H9 (cell line): ENCODE data around the gene APBA2. TPM values are rescaled to one million over a fixed set of nuclear protein-coding genes. Genes with fewer than 3 reads are reported as not detected.
A peak's percentile ranks its signal among the peaks of the same experiment; 100 is the strongest.

Experiments
- DNase-seq: peaks from one replicate; pipeline ENCODE4 v3.0.0-alpha.2; 2017
- H2AFZ ChIP-seq: one replicate; pipeline ENCODE4 v1.6.1; 2013; ENCODE audit warnings: mild to moderate bottlenecking, low read length, control low read depth, moderate library complexity
- H2AK5ac ChIP-seq: 2 replicates; pipeline ENCODE4 v1.6.1; 2013; ENCODE audit warnings: low read length, control low read depth, mixed read lengths; ENCODE audit not compliant: insufficient read length
- H2BK120ac ChIP-seq: one replicate; pipeline ENCODE4 v1.6.1; 2013; ENCODE audit warnings: low read depth, mild to moderate bottlenecking, low read length, control low read depth, inconsistent platforms; ENCODE audit not compliant: poor library complexity, severe bottlenecking
- H2BK12ac ChIP-seq: 2 replicates; pipeline ENCODE4 v1.6.1; 2013; ENCODE audit warnings: low read length, control low read depth, mixed read lengths, low read depth; ENCODE audit not compliant: insufficient read length
- H2BK15ac ChIP-seq: 2 replicates; pipeline ENCODE4 v1.6.1; 2013; ENCODE audit warnings: low read depth, low read length, control low read depth
- H2BK20ac ChIP-seq: one replicate; pipeline ENCODE4 v1.6.1; 2013; ENCODE audit warnings: low read depth, mild to moderate bottlenecking, low read length, control low read depth, inconsistent platforms; ENCODE audit not compliant: poor library complexity, severe bottlenecking
- H2BK5ac ChIP-seq: 2 replicates; pipeline ENCODE4 v1.6.1; 2013; ENCODE audit warnings: low read length, control low read depth, mixed read lengths; ENCODE audit not compliant: insufficient read length
- H3K14ac ChIP-seq: 2 replicates; pipeline ENCODE4 v1.6.1; 2013; ENCODE audit warnings: low read length, control low read depth; ENCODE audit not compliant: insufficient read depth
- H3K18ac ChIP-seq: 2 replicates; pipeline ENCODE4 v1.6.1; 2013; ENCODE audit warnings: low read depth, mild to moderate bottlenecking, mixed read lengths, low read length, control low read depth; ENCODE audit not compliant: insufficient read length
- H3K23ac ChIP-seq: 2 replicates; pipeline ENCODE4 v1.6.1; 2013; ENCODE audit warnings: low read length, control low read depth, mixed read lengths, low read depth; ENCODE audit not compliant: insufficient read length
- H3K23me2 ChIP-seq: 2 replicates; pipeline ENCODE4 v1.6.1; 2013; ENCODE audit warnings: low read depth, mild to moderate bottlenecking, mixed read lengths, low read length, control low read depth; ENCODE audit not compliant: insufficient read length, poor library complexity, severe bottlenecking
- H3K27ac ChIP-seq: 2 replicates; pipeline ENCODE4 v1.5.1; 2013; ENCODE audit warnings: low read length, control low read depth, mixed read lengths, low read depth; ENCODE audit not compliant: insufficient read length
- H3K27me3 ChIP-seq: 2 replicates; pipeline ENCODE4 v1.6.1; 2013; ENCODE audit warnings: low read length, control low read depth, inconsistent platforms; ENCODE audit not compliant: insufficient read depth
- H3K4ac ChIP-seq: 2 replicates; pipeline ENCODE4 v1.6.1; 2013; ENCODE audit warnings: low read depth, mild to moderate bottlenecking, control low read depth, inconsistent platforms, low read length, moderate library complexity
- H3K4me1 ChIP-seq: 2 replicates; pipeline ENCODE4 v1.6.1; 2013; ENCODE audit warnings: low read length, control low read depth, inconsistent platforms; ENCODE audit not compliant: insufficient read depth
- H3K4me2 ChIP-seq: 2 replicates; pipeline ENCODE4 v1.6.1; 2013; ENCODE audit warnings: low read length, control low read depth, mixed read lengths; ENCODE audit not compliant: insufficient read length, insufficient read depth
- H3K56ac ChIP-seq: 2 replicates; pipeline ENCODE4 v1.6.1; 2013; ENCODE audit warnings: low read depth, mild to moderate bottlenecking, mixed read lengths, low read length, control low read depth; ENCODE audit not compliant: insufficient read length
- H3K79me1 ChIP-seq: 2 replicates; pipeline ENCODE4 v1.6.1; 2013; ENCODE audit warnings: low read depth, mild to moderate bottlenecking, moderate library complexity, low read length, control low read depth, inconsistent platforms; ENCODE audit not compliant: insufficient read depth, poor library complexity, severe bottlenecking
- H3K79me2 ChIP-seq: 2 replicates; pipeline ENCODE4 v1.6.1; 2013; ENCODE audit warnings: low read length, control low read depth, inconsistent platforms; ENCODE audit not compliant: insufficient read depth
- H3K9ac ChIP-seq: 2 replicates; pipeline ENCODE4 v1.6.1; 2013; ENCODE audit warnings: low read length, control low read depth, mixed read lengths; ENCODE audit not compliant: insufficient read length; ENCODE audit errors: extremely low read depth
- H3K9me3 ChIP-seq: one replicate; pipeline ENCODE4 v1.6.1; 2013; ENCODE audit warnings: low read depth, low read length, inconsistent platforms; ENCODE audit not compliant: control insufficient read depth
- H3T11ph ChIP-seq: one replicate; pipeline ENCODE4 v1.6.1; 2013; ENCODE audit warnings: mild to moderate bottlenecking, low read length, control low read depth, inconsistent platforms
- H4K20me1 ChIP-seq: one replicate; pipeline ENCODE4 v1.6.1; 2013; ENCODE audit not compliant: control insufficient read depth, insufficient read length, insufficient read depth
- H4K5ac ChIP-seq: 2 replicates; pipeline ENCODE4 v1.6.1; 2013; ENCODE audit warnings: low read depth, mild to moderate bottlenecking, mixed read lengths, low read length, control low read depth; ENCODE audit not compliant: insufficient read length
- H4K8ac ChIP-seq: replicated peaks from 2 replicates; pipeline ENCODE4 v1.6.1; 2013; ENCODE audit warnings: low read length, control low read depth, mixed read lengths, low read depth; ENCODE audit not compliant: insufficient read length
- H4K91ac ChIP-seq: 2 replicates; pipeline ENCODE4 v1.6.1; 2013; ENCODE audit warnings: low read depth, mild to moderate bottlenecking, moderate library complexity, mixed read lengths, low read length, control low read depth; ENCODE audit not compliant: insufficient read length
- H3K27ac Mint-ChIP-seq, 3 experiments: 2 replicates in 2 of 3; 3 replicates in 1 of 3; pipeline ENCODE4 v1.8.0; 2020 to 2021; ENCODE audit warnings: mixed read lengths in 3 of 3, mild to moderate bottlenecking in 1 of 3, moderate library complexity in 1 of 3
- H3K27me3 Mint-ChIP-seq: 2 replicates; pipeline ENCODE4 v1.8.0; 2021; ENCODE audit warnings: low read depth, mild to moderate bottlenecking, moderate library complexity, mixed read lengths
- H3K36me3 Mint-ChIP-seq, 3 experiments: 2 replicates in 2 of 3; 3 replicates in 1 of 3; pipeline ENCODE4 v1.8.0; 2020 to 2021; ENCODE audit warnings: low read depth in 3 of 3, mixed read lengths in 3 of 3; ENCODE audit not compliant: insufficient read depth in 1 of 3
- H3K4me1 Mint-ChIP-seq, 2 experiments: 2 replicates each; pipeline ENCODE4 v1.8.0; 2020; ENCODE audit warnings: mixed read lengths in 2 of 2
- H3K4me3 Mint-ChIP-seq, 2 experiments: 2 replicates in 1 of 2; 3 replicates in 1 of 2; pipeline ENCODE4 v1.8.0; 2020 to 2021; ENCODE audit warnings: mild to moderate bottlenecking in 2 of 2, mixed read lengths in 2 of 2, moderate library complexity in 1 of 2
- H3K9me3 Mint-ChIP-seq, 2 experiments: 2 replicates in 1 of 2; 3 replicates in 1 of 2; pipeline ENCODE4 v1.8.0; 2020; ENCODE audit warnings: mild to moderate bottlenecking in 2 of 2, mixed read lengths in 2 of 2, moderate library complexity in 1 of 2
- WGBS: extraction: QIAGEN DNeasy Blood & Tissue Kit; methylation state at CpG from one replicate; pipeline ENCODE4 v1.1.7; 2013; ENCODE audit warnings: missing lambda C conversion rate, low lambda C conversion rate, mixed read lengths; ENCODE audit not compliant: insufficient read length; ENCODE audit errors: extremely low coverage; 5-methylcytosine and 5-hydroxymethylcytosine counted together
- total RNA-seq: library from RNA; stranded (reverse); gene quantifications from 2 replicates; pipeline ENCODE4 v1.2.1, GENCODE V29; 2021
- TF ChIP-seq, protein P1 (sequence below): fragments of 200-600 bp; sonication (generic); conservative IDR thresholded peaks from 3 replicates; pipeline ENCODE4 v1.8.0; 2021; ENCODE audit warnings: antibody characterized with exemption, mild to moderate bottlenecking

The APBA2 gene
- total RNA-seq, 1 experiment from 2014 or later: 14.3 TPM

DNA sequence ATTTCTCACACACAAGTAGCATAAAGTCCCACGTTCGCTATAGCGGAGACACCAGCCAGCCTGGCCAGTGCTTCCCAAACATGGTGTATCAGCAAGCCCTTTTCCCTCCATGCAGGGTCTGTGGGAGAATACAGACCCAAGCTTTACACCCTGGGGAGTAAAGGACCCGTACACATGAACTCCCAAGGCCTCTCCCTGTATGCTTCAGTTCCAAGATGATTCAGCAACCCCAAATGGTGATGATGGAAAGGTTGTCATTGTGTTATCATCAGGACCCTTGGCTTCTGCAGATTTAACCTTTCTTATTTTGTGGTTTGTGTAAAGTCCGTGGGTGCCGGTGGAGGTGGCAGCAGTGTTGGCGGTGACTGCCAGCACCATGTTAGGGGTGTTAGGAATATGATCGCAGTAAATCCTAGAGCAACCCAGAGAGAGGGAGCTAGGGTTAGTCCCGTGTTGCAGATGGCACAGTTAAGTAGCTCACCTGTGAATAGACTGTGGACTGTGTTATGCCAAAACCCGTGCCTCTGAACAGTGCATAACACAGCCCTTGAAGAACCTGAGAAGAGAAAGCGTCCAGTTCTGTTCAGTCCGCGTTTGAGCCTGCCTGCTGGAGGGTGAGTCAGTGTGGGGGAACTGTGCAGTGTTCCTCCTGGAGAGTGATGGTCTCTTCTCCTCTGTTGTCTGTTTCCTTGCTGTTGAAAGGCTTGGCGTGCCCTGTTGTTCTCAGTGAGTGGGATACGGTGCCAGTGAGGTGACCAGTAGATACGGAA is 174.3 kb downstream of the APBA2 start:
- Histone ChIP-seq H3T11ph (no peak overlapping the region), H3K14ac (no peak overlapping the region), H3K9ac (no peak overlapping the region), H3K18ac (no peak overlapping the region), H4K91ac (no peak overlapping the region), H3K23me2 (no peaks in the 10 kb centered on the region), H2BK120ac (no peak overlapping the region), H3K9me3 (peaks cover 4% of the 10 kb centered on the region), H3K79me2 (no peaks in the 10 kb centered on the region), H3K23ac (no peak overlapping the region), H2BK5ac (no peak overlapping the region), H3K27ac (no peak overlapping the region), H3K4me2 (no peak overlapping the region), H2BK20ac (no peak overlapping the region), H3K56ac (no peak overlapping the region), H3K4ac (no peak overlapping the region), H2AFZ (no peak overlapping the region), H3K4me1 (peaks cover 15% of the 10 kb centered on the region; the same call in 1 of the 2 replicates), H3K79me1 (no peaks in the 10 kb centered on the region), H3K27me3 (no peaks in the 10 kb centered on the region), H4K5ac (no peak overlapping the region), H2BK15ac (no peak overlapping the region), H4K8ac (no peak overlapping the region), H2BK12ac (no peak overlapping the region), H2AK5ac (no peak overlapping the region), H4K20me1 (no peaks in the 10 kb centered on the region)
- Mint-ChIP-seq H3K27me3 (no peaks in the 10 kb centered on the region; the same call in 1 of the 2 replicates), H3K4me3 (no peak overlapping the region), H3K9me3 (peaks cover 11 to 18% of the 10 kb centered on the region in 2 experiments), H3K27ac (0 out of 7 replicates have a peak overlapping the region, but pooled peaks of 1 of the 3 experiments have one; percentile 47), H3K36me3 (peaks cover 5 to 20% (median 14%) of the 10 kb centered on the region in 3 experiments; a peak in 6 of 7 replicates), H3K4me1 (peaks cover 35 to 56% of the 10 kb centered on the region in 2 experiments)
- no CpG with 5 or more reads among the region's 16 CpGs for WGBS
- TF ChIP-seq, protein P1, sequence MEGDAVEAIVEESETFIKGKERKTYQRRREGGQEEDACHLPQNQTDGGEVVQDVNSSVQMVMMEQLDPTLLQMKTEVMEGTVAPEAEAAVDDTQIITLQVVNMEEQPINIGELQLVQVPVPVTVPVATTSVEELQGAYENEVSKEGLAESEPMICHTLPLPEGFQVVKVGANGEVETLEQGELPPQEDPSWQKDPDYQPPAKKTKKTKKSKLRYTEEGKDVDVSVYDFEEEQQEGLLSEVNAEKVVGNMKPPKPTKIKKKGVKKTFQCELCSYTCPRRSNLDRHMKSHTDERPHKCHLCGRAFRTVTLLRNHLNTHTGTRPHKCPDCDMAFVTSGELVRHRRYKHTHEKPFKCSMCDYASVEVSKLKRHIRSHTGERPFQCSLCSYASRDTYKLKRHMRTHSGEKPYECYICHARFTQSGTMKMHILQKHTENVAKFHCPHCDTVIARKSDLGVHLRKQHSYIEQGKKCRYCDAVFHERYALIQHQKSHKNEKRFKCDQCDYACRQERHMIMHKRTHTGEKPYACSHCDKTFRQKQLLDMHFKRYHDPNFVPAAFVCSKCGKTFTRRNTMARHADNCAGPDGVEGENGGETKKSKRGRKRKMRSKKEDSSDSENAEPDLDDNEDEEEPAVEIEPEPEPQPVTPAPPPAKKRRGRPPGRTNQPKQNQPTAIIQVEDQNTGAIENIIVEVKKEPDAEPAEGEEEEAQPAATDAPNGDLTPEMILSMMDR: no peak
- DNase-seq: no peak
